ENCODE results near the gene PCSK5.

DNA sequence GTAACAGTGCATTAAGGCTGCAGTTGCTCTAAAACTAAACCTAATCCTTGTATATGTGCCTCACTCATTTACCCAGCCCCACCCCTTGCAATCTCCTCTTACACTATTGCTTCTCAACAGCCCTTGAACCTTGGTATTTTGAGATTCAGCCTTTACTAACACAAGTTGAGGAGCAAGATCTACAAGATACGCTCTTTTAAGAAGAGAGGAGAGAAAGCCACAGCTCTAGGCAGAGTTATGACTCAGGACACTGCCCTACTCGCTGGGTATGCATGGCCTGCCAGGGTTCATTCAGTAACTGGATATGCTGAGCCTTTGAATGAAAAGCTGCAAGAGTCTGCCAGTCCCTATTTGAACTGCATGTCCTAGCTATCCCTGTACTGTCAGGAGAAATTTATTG, 219.5 kb downstream of the PCSK5 start:
- TF ChIP-seq, protein P1, sequence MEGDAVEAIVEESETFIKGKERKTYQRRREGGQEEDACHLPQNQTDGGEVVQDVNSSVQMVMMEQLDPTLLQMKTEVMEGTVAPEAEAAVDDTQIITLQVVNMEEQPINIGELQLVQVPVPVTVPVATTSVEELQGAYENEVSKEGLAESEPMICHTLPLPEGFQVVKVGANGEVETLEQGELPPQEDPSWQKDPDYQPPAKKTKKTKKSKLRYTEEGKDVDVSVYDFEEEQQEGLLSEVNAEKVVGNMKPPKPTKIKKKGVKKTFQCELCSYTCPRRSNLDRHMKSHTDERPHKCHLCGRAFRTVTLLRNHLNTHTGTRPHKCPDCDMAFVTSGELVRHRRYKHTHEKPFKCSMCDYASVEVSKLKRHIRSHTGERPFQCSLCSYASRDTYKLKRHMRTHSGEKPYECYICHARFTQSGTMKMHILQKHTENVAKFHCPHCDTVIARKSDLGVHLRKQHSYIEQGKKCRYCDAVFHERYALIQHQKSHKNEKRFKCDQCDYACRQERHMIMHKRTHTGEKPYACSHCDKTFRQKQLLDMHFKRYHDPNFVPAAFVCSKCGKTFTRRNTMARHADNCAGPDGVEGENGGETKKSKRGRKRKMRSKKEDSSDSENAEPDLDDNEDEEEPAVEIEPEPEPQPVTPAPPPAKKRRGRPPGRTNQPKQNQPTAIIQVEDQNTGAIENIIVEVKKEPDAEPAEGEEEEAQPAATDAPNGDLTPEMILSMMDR (IDR thresholded peaks at IDR 0.05) = no peak
- no peak for TF ChIP-seq POLR2A (IDR thresholded peaks at IDR 0.05)

Data from stomach (tissue), 4 donors.